Measurements from ENCODE around the gene SSR3.

SSR3 gene

DNA sequence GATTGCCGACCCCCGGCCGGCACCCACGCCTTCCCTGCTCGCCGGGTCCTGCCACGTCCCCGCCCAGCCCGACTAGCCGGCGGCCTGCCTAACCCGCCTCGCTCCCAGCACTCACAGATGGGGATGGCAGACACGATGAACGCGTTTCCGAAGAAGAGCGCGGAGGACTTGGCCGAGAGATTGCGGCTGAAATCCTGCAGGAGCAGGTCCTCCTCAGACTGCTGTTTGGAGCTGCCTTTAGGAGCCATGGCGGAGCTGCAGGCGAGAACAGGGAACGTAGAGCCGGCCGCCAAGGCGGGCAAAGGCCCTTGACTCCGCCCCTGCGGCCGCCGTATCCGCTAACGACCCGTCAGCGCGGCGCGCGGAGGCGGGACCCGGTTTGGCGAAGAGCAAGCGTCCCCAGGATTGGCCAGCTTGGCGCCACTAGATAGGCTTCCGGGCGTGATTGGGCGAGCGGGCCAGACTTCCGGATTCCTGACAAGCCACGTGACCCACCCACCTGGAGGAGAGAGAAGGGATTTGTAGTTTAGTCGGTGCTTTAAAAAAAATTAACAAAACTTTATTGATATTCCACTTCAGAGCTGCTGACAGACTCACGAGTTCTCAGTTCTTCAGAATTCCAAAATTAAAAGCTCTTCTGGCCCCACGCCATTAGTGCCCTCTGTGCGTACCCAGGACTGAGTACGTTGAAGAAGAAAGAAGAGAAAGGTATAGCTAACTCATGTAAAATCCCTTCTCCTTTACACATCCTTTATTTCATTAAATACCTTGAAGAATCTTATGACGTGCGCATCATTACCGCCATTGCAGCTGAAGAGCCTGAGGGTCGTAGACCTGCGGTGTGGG lies at the start of gene SSR3:
Gene SSR3 (minus strand): TSS at position 276 of the 846 bp plus-strand sequence. CDS start 28 bp downstream, at position 248.
- H3K4me3 ChIP-seq (ENCODE audit: low read length, poor library complexity, severe bottlenecking) = peak within 1 kb of the TSS; percentile 94
- H3K9ac ChIP-seq (ENCODE audit: low read depth, low read length, poor library complexity, severe bottlenecking) = peak within 1 kb of the TSS; percentile 87
- H3K27me3 ChIP-seq (ENCODE audit: insufficient read depth, low read length, poor library complexity, severe bottlenecking) = no peaks in the 10 kb centered on the region
- no peak for TF ChIP-seq EZH2phosphoT487 (IDR thresholded peaks at IDR 0.05; ENCODE audit: borderline replicate concordance)
- TF ChIP-seq, protein P1, sequence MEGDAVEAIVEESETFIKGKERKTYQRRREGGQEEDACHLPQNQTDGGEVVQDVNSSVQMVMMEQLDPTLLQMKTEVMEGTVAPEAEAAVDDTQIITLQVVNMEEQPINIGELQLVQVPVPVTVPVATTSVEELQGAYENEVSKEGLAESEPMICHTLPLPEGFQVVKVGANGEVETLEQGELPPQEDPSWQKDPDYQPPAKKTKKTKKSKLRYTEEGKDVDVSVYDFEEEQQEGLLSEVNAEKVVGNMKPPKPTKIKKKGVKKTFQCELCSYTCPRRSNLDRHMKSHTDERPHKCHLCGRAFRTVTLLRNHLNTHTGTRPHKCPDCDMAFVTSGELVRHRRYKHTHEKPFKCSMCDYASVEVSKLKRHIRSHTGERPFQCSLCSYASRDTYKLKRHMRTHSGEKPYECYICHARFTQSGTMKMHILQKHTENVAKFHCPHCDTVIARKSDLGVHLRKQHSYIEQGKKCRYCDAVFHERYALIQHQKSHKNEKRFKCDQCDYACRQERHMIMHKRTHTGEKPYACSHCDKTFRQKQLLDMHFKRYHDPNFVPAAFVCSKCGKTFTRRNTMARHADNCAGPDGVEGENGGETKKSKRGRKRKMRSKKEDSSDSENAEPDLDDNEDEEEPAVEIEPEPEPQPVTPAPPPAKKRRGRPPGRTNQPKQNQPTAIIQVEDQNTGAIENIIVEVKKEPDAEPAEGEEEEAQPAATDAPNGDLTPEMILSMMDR (conservative IDR thresholded peaks at IDR 0.05; ENCODE audit: low read length) = no peak
- no peaks in the 10 kb centered on the region for H3F3A ChIP-seq (ENCODE audit: low read depth)
- H3K9me3 ChIP-seq (ENCODE audit: insufficient read depth, low read depth, low read length) = no peaks in the 10 kb centered on the region
- H2AFZ ChIP-seq (ENCODE audit: low read length) = peak within 1 kb of the TSS; percentile 99
- H4K20me1 ChIP-seq (ENCODE audit: insufficient read depth, low read length, poor library complexity, severe bottlenecking) = peaks cover 42% of the 10 kb centered on the region
- peak within 1 kb of the TSS; percentile 93 for H3K4me2 ChIP-seq (ENCODE audit: low read depth, low read length, poor library complexity, severe bottlenecking)
- no peaks in the 10 kb centered on the region for H3K9me2 ChIP-seq (replicated peaks; ENCODE audit: low read depth, low read length)
- no peaks in the 10 kb centered on the region; the same call in 1 of the 2 replicates for H3K36me3 ChIP-seq (ENCODE audit: insufficient read depth, low read length)
- H3K79me2 ChIP-seq (ENCODE audit: insufficient read depth, low read length) = peaks cover 49% of the 10 kb centered on the region
- peaks cover 49% of the 10 kb centered on the region for H3K4me1 ChIP-seq (ENCODE audit: insufficient read depth, low read length, poor library complexity, severe bottlenecking)

DNA sequence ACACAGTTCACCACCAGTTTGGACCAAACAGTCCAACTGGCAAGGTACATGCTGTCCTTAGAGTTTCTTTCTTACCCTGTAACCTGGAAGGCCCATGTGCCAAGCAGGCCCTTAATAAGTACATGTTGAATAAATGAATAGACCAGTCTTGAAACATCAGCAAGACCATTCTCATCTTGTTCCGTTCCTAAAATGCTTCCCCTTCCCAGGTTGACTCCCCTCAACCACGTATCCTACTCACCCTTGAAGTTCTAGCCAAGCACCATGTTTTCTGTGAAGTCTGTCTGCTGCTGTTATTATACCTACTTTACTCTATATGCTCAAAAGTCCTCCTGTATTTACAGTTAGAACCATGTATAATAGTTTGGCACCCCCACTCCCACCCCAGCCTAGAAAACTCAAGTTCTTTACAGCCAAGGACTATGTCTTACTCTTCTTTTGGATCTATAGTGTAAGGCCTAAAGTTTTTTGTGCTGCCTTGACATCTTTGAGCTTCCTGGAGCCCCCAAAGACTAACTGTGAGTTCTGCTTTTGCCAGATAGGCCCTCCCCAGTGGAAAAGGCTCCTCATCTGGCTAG lies 49.2 kb upstream of the SSR3 start:
- no peaks in the 10 kb centered on the region for H3F3A ChIP-seq (ENCODE audit: low read depth)
- H3K27me3 ChIP-seq (ENCODE audit: insufficient read depth, low read length, poor library complexity, severe bottlenecking) = no peaks in the 10 kb centered on the region
- no peak overlapping the region for H3K4me2 ChIP-seq (ENCODE audit: low read depth, low read length, poor library complexity, severe bottlenecking)
- TF ChIP-seq, protein P1 (conservative IDR thresholded peaks at IDR 0.05; ENCODE audit: low read length) = no peak
- no peak for TF ChIP-seq EZH2phosphoT487 (IDR thresholded peaks at IDR 0.05; ENCODE audit: borderline replicate concordance)
- no peaks in the 10 kb centered on the region for H3K9me2 ChIP-seq (replicated peaks; ENCODE audit: low read depth, low read length)
- no peaks in the 10 kb centered on the region for H3K36me3 ChIP-seq (ENCODE audit: insufficient read depth, low read length)
- H2AFZ ChIP-seq (ENCODE audit: low read length) = no peak overlapping the region
- H3K79me2 ChIP-seq (ENCODE audit: insufficient read depth, low read length) = no peaks in the 10 kb centered on the region
- H3K9ac ChIP-seq (ENCODE audit: low read depth, low read length, poor library complexity, severe bottlenecking) = no peak overlapping the region
- H3K4me3 ChIP-seq (ENCODE audit: low read length, poor library complexity, severe bottlenecking) = no peak overlapping the region
- no peaks in the 10 kb centered on the region for H4K20me1 ChIP-seq (ENCODE audit: insufficient read depth, low read length, poor library complexity, severe bottlenecking)
- no peaks in the 10 kb centered on the region for H3K9me3 ChIP-seq (ENCODE audit: insufficient read depth, low read depth, low read length)
- H3K4me1 ChIP-seq (ENCODE audit: insufficient read depth, low read length, poor library complexity, severe bottlenecking) = peaks cover 22% of the 10 kb centered on the region

DNA sequence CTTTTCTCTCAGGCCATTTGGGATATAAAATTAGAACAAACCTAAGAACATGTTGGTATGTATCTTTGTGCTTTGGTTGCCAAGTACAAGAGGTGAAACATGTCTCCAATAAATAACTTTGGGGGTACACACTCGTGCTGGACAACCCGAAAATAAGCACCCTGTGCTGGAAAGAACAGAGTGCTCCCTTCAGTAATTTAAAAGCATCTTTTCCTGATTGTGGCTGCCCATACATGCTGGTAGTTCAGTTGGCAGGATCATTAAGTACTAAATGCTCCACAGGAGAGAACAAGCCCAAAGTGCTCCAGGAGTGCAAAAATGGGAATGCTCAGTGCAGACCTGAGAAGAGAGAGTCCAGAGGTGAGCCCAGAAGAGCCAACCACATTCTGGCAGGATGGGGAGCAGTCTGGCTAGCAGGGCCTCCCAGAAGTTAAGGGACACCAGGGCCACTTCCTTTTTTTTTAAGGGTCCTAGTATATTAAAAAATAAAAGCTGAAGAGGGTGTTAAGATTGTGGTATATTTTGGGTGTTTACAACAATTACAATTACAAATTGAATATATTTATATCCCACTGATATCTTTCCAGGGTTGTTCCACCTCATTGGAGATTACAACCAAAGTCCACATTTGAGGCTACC lies 48.6 kb upstream of the SSR3 start:
- Histone ChIP-seq H3K4me1 (ENCODE audit: insufficient read depth, low read length, poor library complexity, severe bottlenecking) (peaks cover 20% of the 10 kb centered on the region), H3K9me3 (ENCODE audit: insufficient read depth, low read depth, low read length) (no peaks in the 10 kb centered on the region), H3K36me3 (ENCODE audit: insufficient read depth, low read length) (no peaks in the 10 kb centered on the region), H3F3A (ENCODE audit: low read depth) (no peaks in the 10 kb centered on the region), H3K9me2 (replicated peaks; ENCODE audit: low read depth, low read length) (no peaks in the 10 kb centered on the region), H3K27me3 (ENCODE audit: insufficient read depth, low read length, poor library complexity, severe bottlenecking) (no peaks in the 10 kb centered on the region), H3K4me3 (ENCODE audit: low read length, poor library complexity, severe bottlenecking) (no peak overlapping the region), H4K20me1 (ENCODE audit: insufficient read depth, low read length, poor library complexity, severe bottlenecking) (no peaks in the 10 kb centered on the region), H3K9ac (ENCODE audit: low read depth, low read length, poor library complexity, severe bottlenecking) (no peak overlapping the region), H3K4me2 (ENCODE audit: low read depth, low read length, poor library complexity, severe bottlenecking) (no peak overlapping the region), H3K79me2 (ENCODE audit: insufficient read depth, low read length) (no peaks in the 10 kb centered on the region), H2AFZ (ENCODE audit: low read length) (no peak overlapping the region)
- TF ChIP-seq, protein P1 (conservative IDR thresholded peaks at IDR 0.05; ENCODE audit: low read length) = no peak
- TF ChIP-seq EZH2phosphoT487 (IDR thresholded peaks at IDR 0.05; ENCODE audit: borderline replicate concordance) = no peak
